C4-2B (cell line): ENCODE data around the gene NEUROD4.

Experiments
- H3K27ac ChIP-seq: fragments of 450-650 bp; 2 replicates; pipeline ENCODE4 v1.5.1; 2017
- CTCF ChIP-seq: fragments of 450-650 bp; conservative IDR thresholded peaks from 2 replicates; pipeline ENCODE4 v1.5.1; 2017; ENCODE audit warnings: mild to moderate bottlenecking
- ZFX ChIP-seq: fragments of 450-650 bp; IDR thresholded peaks from 2 replicates; pipeline ENCODE4 v1.6.1; 2017

Gene NEUROD4

GRCh38 chr12:55019784-55020183 is at the start of gene NEUROD4:
Gene NEUROD4, plus strand, starts transcription at chr12:55019974. Its CDS starts 6,466 bp downstream, at chr12:55026440.
- no peak within 1 kb of the TSS for H3K27ac ChIP-seq
- TF ChIP-seq CTCF (no peak), ZFX (no peak)

GRCh38 chr12:54970741-54971140 is 49.0 kb upstream of the NEUROD4 start:
- no peak overlapping the region for H3K27ac ChIP-seq
- TF ChIP-seq CTCF (no peak), ZFX (no peak)

DNA sequence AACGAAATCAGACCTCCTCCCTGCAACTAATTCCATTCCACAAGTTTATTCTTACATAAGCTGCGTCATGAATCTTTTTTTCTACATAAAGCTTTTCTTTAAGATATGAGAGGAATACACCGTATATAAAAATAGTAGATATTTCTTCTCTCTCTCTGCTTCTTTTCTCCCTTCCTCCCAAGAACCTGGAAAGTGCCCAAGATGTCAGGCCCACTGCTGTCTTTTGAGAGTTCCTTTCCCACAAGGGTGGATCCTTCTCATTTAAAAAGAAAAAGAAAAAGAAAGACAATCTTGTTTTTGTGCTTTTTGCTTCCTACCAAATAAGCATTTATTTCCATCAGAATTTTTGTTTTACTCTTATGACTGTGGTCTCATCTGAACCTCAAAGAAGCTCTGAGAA is 46.2 kb upstream of the NEUROD4 start:
- no peak overlapping the region for H3K27ac ChIP-seq
- no peak for TF ChIP-seq ZFX

DNA sequence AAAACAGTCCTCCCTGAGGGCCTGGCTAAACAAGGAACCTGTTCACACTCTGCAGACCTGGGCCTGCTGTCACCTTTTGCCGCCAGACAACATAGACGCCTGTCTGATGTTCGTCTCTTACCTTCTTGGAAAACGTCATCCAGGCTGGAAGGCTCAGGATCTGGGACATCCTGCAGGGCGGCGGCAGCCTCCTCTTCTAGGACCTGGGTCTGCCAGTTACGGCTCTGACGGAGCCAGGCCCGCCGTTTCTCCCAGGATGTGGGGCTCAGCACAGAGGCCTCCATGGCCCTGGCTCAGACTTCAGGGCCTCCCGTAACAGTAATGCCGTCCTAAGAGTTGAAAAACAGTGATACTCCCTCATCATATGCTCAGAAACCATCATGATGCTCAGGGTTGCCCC is 45.5 kb upstream of the NEUROD4 start:
- TF ChIP-seq ZFX (no peak), CTCF (no peak)
- H3K27ac ChIP-seq = no peak overlapping the region

GRCh38 chr12:54975272-54975671 is 44.5 kb upstream of the NEUROD4 start:
- no peak for TF ChIP-seq ZFX
- TF ChIP-seq CTCF = no peak
- H3K27ac ChIP-seq = no peak overlapping the region

GRCh38 chr12:54975875-54976274 is 43.9 kb upstream of the NEUROD4 start:
- no peak overlapping the region for H3K27ac ChIP-seq
- TF ChIP-seq CTCF (no peak), ZFX (no peak)

DNA sequence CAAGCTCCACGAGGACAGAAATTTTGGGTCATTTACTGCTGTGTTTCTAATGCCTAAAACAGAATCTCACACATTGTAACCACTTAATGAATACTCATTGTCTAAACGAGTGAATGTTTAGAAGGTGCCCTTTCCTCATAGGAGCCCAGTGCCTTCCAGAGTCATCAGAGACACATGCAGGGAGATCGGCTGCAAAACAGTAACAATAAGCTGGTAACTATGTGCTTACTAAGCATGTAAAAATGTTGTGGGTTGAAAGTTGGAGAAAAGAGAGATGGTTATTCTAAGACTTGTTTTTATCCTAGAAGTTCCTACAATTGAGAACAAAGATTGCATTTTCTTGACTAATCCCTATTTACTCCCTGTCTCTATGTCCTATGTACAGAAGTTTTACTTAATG is 42.6 kb upstream of the NEUROD4 start:
- TF ChIP-seq CTCF = no peak
- TF ChIP-seq ZFX = no peak
- H3K27ac ChIP-seq = no peak overlapping the region

DNA sequence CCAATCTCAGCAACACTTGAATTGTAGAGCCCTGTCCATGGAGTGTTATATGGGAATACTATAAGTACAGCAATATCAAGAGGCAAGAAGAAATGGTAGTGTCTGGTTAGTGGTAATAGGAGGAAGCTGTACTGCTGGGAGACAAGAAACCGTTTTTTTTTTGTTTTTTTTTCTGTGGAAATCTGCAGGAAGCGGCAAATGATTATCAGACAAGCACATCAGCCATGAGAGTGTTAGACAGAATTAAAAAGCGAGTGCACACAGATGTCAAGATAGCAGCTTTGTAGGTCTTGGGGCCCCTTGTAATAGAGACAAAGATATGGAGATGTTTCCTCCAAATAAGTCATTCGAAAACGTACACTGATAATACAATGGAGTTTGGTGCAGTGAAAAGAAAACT is 41.9 kb upstream of the NEUROD4 start:
- no peak for TF ChIP-seq ZFX
- TF ChIP-seq CTCF = no peak
- no peak overlapping the region for H3K27ac ChIP-seq
